T47D (cell line): ENCODE measurements around the gene USP32.
A peak's percentile ranks its signal among the peaks of the same experiment; 100 is the strongest.

Source experiments
- DNase-seq, 2 experiments: peaks; one replicate each; pipeline versions ENCODE4 v3.0.0 to v3.0.0-alpha.2; 2011 to 2012; ENCODE audit warnings: low read depth in 1 of 2, low spot score in 1 of 2
- JUND ChIP-seq: IDR thresholded peaks from 2 replicates; pipeline ENCODE4 v1.6.1; 2012; ENCODE audit warnings: low read depth
- in situ Hi-C: cut with HindIII; loops from 2 replicates; pipeline ENCODE4 v1.10.0; 2016; ENCODE audit warnings: low sequenced_read_pairs, low pct_unique_long_range_greater_than_20kb

Gene USP32

GRCh38 chr17:60170835-60171752, 220.8 kb downstream of the USP32 start:
- no peak for TF ChIP-seq JUND
- DNase-seq, result peak; percentile 23 to 63

GRCh38 chr17:60169921-60170817, 221.8 kb downstream of the USP32 start:
- in situ Hi-C loops, result no loop called here
- DNase-seq, result peak in 1 of 2 experiments; percentile 24
- TF ChIP-seq JUND, result no peak

More at GRCh38 chr17:60170835-60171752, 220.8 kb downstream of the USP32 start:
- in situ Hi-C loops, result no loop called here

GRCh38 chr17:60168654-60169053, 223.3 kb downstream of the USP32 start:
- no peak for TF ChIP-seq JUND
- in situ Hi-C loops, result no loop called here
- no peak for DNase-seq

GRCh38 chr17:60167065-60167741, 224.7 kb downstream of the USP32 start:
- no peak for DNase-seq
- in situ Hi-C loops, result no loop called here
- TF ChIP-seq JUND, result no peak

- TF ChIP-seq JUND, result no peak
- in situ Hi-C loops, result no loop called here
- no peak for DNase-seq
Measured at GRCh38 chr17:60165971-60166370, 226.0 kb downstream of the USP32 start.

- no peak for TF ChIP-seq JUND
- in situ Hi-C loops, result no loop called here
- no peak for DNase-seq
Measured at GRCh38 chr17:60165223-60165622, 226.7 kb downstream of the USP32 start.

- TF ChIP-seq JUND, result no peak
- no peak for DNase-seq
- in situ Hi-C loops, result no loop called here
Measured at GRCh38 chr17:60164697-60165096, 227.2 kb downstream of the USP32 start.

GRCh38 chr17:60164164-60164563, 227.8 kb downstream of the USP32 start:
- TF ChIP-seq JUND, result no peak
- in situ Hi-C loops, result no loop called here
- no peak for DNase-seq

- in situ Hi-C loops, result no loop called here
- no peak for TF ChIP-seq JUND
- peak; percentile 9 to 44 for DNase-seq
Measured at GRCh38 chr17:60163108-60163784, 228.7 kb downstream of the USP32 start.

GRCh38 chr17:60161598-60162330, 230.2 kb downstream of the USP32 start:
- in situ Hi-C loops, result no loop called here
- DNase-seq, result peak; percentile 16 to 23
- no peak for TF ChIP-seq JUND

- in situ Hi-C loops, result no loop called here
- TF ChIP-seq JUND, result no peak
Measured at GRCh38 chr17:60160829-60161501, 231.0 kb downstream of the USP32 start.

More at GRCh38 chr17:60160829-60161501, 231.0 kb downstream of the USP32 start:
- peak in 1 of 2 experiments; percentile 10 for DNase-seq
